HG02885 (cell line): ENCODE measurements around the gene BIRC3.
"Not testable (repeated sequence)": the region's sequence is repeated elsewhere in the genome, so short reads cannot be mapped to it uniquely, and the experiment has no call there.

Experiments used
- ATAC-seq: cut with Tn5 transposase; IDR thresholded peaks from one replicate; pipeline ENCODE4 v1.9.1; 2021; ENCODE audit warnings: mild to moderate bottlenecking; ENCODE audit not compliant: unreplicated experiment, poor library complexity

The BIRC3 gene

DNA sequence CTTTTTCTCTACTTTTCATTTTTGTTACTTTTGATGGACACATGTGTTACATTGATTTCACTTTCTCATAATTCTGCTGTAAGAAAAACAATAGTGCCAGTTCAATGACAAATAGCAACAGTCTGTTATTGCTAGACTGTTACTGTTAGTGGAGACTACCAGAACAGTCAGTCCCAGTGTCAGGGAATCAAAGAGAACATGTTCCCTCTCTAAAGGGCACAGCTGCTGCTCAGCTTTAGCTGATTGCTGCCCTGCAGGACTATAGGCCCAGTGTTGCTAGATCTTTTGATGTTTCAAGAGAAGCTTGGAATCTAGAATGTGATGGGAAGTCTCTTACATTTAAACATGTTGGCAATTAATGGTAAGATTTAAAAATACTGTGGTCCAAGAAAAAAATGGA, 3.4 kb downstream of the BIRC3 start:
- no peak for ATAC-seq

GRCh38 chr11:102322560-102322959, 5.3 kb downstream of the BIRC3 start:
- no peak for ATAC-seq

GRCh38 chr11:102323542-102324251, 6.4 kb downstream of the BIRC3 start:
- ATAC-seq: no peak

GRCh38 chr11:102325088-102325487, 7.8 kb downstream of the BIRC3 start:
- ATAC-seq: no peak

GRCh38 chr11:102328748-102329147, 11.5 kb downstream of the BIRC3 start:
- no peak for ATAC-seq

- no peak for ATAC-seq
These were observed 12.9 kb downstream of the BIRC3 start for GRCh38 chr11:102330231-102330630.

DNA sequence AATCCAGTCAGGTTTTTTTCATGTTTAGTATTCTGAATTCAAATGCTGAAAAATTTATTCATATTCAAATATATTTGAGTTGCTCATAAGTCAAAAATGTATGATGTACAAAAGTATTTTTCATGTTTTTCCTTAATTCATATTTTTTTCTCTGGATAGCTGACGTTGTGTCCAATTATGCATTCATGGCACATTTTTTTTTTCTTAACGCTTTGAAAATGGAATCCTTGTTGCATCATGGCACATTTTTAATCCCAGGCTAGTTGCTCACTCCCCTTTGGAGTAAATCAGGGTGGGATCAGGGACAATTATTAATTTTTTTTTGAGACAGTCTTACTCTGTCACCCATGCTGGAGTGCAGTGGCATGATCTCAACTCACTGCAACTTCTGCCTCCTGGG, 14.1 kb downstream of the BIRC3 start:
- ATAC-seq: no peak

DNA sequence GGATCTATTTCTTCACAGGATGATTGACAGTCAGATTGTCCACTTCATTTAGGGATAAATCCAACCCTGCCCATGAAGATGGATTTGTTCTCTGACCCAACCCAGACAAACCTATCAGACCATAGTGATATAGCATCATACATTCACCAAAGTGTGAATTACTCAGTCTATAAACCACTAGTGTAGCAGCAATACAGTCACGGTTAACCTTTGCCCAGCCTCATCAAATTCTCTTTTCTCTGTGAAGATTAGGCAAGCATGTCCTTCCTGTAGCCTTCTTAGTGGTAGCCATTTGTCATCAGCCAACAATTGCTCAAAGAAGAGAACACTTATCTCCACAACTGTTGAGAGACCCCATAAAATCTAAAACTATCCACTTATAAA, 15.3 kb downstream of the BIRC3 start:
- no peak for ATAC-seq

DNA sequence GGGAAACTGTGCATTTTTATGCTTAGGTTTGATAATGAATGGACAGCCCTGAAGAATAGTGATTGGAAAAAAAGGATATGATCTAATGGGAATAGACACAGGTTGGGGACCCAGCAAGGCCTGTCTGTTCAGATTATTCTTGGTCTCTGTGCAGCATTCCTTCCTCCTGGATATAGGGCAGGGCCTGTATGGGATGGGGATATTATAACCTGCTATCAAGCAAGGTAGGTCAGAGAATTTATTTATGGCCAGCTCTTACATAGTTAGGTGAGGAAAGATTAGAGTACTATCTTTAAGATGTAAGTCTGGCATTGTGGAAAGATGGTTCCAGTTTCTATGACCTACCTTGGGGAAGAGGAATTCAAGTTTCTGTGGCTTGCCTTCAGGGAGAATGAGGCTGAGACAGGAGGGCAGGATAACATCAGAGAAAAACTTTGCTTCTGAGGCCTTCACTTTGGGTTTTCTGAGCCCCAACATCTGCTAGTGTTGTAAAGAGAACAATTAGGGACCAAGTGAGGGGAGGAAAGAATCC, 21.3 kb downstream of the BIRC3 start:
- no peak for ATAC-seq

DNA sequence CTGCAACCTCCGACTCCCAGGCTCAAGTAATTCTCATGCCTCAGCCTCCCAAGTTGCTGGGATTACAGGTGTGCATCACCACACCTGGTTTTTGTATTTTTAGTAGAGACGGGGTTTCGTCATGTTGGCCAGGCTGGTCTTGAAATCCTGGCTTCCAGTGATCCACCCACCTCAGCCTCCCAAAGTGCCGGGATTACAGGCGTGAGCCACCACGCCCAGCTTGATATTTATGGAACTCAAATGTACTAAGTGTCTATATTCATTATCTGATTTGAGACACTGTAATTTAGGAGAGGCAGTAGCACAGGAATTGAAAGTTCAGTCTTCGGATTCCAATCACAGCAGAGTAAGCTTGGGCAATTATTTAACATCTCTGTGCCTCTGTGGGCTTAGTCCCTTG, 24.0 kb downstream of the BIRC3 start:
- not testable (repeated sequence) for ATAC-seq

- peak; percentile 60 for ATAC-seq
These were observed 24.6 kb downstream of the BIRC3 start for GRCh38 chr11:102341844-102342318.

DNA sequence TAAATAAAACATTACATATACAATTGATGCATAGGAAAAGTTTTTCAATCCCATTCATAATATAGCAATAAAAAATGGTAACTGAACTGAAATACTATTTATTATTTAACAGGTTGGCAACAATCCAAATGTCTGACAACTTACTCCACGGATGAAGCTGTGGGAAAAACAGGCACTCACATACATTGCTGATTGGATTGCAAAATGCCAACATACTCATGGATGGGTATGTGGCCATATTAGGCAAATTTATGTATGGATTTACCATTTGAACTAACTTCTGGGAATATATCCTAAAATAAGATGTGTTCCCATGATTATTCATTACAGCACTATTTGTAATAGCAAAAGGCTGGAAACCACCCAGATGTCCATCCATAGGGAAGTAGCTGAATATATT, 26.5 kb downstream of the BIRC3 start:
- no peak for ATAC-seq

DNA sequence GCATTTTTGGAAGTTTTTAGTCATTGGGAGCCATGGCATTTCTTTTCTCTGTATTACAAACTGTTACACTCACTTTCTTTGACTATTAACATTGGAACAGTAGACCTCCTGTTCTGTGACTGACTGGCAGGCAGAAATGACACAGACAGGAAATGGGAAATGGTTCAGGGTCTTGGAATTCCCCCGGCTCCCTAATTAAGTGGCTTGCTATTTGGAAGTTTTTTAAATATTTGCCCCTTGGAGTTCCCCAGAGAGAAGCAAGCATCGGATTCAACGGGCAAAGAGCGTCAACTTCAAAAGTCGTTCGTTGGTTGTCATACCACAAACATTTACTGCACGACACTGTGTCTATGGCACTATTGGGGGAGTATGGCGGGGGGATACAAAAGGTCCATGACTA, 28.6 kb downstream of the BIRC3 start:
- ATAC-seq: no peak

DNA sequence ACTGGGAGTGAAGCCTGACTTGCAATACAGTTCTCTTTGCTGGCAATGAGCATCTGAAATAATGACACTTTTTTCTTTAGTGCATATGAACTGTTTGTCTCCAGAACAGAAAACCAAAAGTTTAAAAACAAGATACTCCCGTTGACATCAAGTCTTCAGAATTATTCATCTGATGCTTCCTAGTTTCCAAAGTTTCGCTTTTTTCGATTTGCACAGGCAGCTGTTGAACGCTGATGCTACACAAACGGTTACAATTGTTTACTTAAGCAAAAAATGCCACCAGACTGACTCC, 29.1 kb downstream of the BIRC3 start:
- ATAC-seq: no peak

DNA sequence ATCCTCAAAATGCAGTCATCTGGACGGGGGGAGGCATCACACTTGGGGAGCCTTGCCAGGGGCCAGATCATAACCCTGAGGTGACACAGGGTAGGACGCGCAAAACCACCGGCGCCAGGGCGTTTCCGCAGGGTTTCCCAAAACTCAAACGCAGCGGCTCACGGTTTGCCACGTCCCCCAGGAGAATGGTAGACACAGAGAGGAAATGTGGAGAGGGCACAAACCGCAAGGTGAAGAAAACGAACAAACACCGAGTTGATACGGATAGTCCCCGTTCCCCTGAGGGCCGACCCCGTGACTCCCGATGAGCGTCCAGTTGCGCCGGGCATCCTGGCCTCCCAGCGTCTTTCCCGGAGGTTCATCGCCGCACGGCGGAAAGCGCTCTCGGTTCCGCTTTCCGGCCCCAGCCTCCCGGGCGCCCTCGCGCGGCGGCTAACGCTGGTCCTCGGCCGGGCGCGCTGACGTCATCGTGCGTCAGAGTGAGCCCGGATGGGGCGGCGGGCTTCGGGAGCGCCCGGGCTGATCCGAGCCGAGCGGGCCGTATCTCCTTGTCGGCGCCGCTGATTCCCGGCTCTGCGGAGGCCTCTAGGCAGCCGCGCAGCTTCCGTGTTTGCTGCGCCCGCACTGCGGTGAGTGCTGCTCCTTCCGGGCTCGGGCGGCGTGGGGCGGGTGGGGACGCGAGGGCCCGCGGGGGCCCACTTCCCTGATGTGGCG, 29.6 kb downstream of the BIRC3 start, which contains the start of gene BIRC2:
BIRC2 (plus strand) TSS at position 467 of the 714 bp plus-strand sequence. CDS start 2,641 bp downstream, outside the sequence.
- peak; percentile 92 for ATAC-seq

DNA sequence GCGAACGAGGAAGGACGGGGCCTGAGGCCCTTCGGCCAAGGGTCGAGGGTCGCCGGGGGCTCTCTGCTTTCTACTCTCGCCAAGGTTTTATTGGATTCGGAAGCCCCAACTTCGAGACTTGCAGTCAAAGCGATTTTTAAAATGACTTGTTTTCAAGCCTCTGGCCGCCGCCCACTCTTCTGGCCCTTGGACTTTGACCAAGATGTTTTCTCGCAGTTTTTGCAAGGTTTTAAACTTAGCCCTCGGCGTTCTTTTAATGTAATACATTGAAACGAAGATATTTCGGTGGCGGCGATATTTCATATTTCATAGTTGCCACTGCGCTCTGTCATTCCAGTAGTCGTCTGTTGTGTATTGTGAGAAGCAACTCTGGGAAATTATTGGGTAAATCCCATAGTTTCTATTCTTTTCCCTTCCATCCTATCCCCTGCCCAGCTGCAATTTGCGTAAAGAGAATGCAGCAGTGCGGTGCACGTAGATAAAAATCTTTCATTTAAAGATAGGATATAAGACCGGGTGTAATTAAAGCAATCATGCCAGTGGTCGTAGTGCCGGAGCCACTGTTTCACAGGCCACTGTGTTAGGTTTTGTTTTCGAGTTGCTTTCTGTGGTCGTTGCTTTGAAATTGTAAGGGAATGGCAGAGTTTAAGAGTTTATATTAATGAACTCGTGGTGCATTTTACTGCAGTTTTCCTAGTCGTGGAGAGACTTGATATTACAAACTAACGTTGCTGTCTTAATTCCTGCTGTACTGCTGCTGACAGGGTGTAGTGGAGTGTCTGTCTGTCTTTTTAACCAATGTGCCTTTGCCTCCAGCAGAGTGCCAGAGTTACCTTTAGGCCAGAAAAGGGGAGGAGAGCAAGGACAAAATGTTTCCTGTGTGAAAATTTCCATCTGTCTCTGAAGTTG, 30.4 kb downstream of the BIRC3 start:
- ATAC-seq: peak; percentile 14

- no peak for ATAC-seq
These were observed 39.8 kb downstream of the BIRC3 start for GRCh38 chr11:102357116-102357515.

DNA sequence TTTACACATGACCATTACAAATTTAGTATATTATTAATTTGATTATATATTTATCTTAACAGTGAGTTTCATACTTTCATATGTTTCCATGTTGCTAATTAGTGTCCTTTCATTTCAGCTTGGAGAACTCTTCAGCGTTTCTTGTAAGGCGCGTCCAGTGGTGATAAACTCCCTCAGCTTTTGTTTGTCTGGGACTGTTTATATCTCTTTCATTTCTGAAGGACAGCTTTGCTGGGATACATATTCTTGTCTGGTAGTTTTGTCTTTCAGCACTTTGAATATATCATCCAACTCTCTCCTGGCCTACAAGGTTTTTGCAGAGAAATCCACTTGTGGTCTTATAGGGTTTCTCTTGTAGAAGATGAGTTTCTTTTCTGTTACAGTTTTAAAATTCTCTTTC, 42.1 kb downstream of the BIRC3 start:
- ATAC-seq: no peak

- ATAC-seq: no peak
These were observed 43.4 kb downstream of the BIRC3 start for GRCh38 chr11:102360681-102361080.

DNA sequence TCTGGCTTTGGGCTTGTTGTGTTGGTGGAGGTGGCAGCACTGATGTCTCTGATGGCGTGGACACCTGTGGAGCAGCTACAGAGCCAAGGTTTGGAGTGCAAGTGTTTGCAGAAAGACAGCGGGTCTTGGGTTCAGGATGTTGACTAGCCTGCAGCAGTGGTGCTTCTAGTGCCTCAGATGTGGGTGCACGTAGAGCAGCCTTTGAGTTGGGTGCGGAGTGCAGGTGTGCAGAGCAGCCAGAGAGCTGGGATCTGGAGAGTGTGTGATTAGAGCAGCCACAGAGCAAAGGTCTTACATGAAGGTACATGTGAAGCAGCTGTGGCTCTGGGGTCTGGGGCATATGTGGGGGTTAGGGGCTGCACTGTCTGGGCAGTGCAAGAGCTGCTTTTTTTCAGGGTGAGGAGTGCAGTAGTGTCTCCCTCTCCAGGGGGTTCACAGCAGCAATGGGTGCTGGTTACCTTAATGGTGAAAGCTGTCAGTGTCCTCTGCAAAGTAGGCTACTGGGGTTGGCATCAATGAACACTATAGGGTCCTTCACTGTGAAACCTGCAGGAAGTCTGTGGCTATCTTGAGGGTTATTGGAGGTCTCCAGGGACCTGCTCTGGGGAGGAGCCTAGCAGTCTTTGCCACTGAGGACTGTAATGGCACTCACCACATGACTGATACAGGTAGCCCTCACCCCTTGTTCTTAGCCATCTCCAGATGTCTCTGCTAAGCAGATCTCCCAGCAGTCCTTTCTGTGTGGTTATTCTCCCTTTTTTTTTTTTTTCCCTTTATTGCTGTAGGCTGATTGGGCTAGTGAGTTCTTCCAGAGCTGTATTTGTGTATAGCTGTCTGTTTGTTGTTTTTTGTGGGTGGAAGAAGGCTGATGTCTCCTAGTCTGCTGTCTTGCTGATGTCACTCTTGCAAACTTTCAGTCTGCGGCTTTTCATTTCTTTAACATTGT, 44.1 kb downstream of the BIRC3 start:
- ATAC-seq: peak; percentile 86
